Heart left ventricle (tissue), 16 donors: ENCODE measurements around the gene A3GALT2. TPM values are rescaled to one million over a fixed set of nuclear protein-coding genes. Genes with fewer than 3 reads are reported as not detected.

Experiments
- ATAC-seq, 4 donors: fragments of 200-7000 bp; cut with Tn5 transposase; one replicate each; pipeline ENCODE4 v1.9.1; 2020 to 2022; ENCODE audit warnings: moderate library complexity in 4 of 4, mild to moderate bottlenecking in 3 of 4, moderate number of reproducible peaks in 1 of 4
- DNase-seq, 5 donors: peaks; one replicate each; pipeline ENCODE4 v3.0.0-alpha.2; 2020
- H3K27ac ChIP-seq, 12 donors: fragments of 200-600 bp; sonication (generic) in 4 of 12; one replicate each; pipeline versions ENCODE4 v1.5.0 to v1.8.0; 2016 to 2022; ENCODE audit warnings: mild to moderate bottlenecking in 2 of 12
- H3K27me3 ChIP-seq, 9 donors: fragments of 200-600 bp; sonication (generic) in 2 of 9; one replicate each; pipeline versions ENCODE4 v1.5.1 to v1.8.0; 2016 to 2022; ENCODE audit warnings: mild to moderate bottlenecking in 3 of 9
- H3K36me3 ChIP-seq, 9 donors: fragments of 200-600 bp; sonication (generic) in 2 of 9; one replicate each; pipeline versions ENCODE4 v1.5.0 to v1.8.0; 2018 to 2022; ENCODE audit warnings: mild to moderate bottlenecking in 2 of 9
- H3K4me1 ChIP-seq, 12 donors: fragments of 200-600 bp; sonication (generic) in 4 of 12; one replicate each; pipeline versions ENCODE4 v1.5.0 to v1.8.0; 2016 to 2022; ENCODE audit warnings: mild to moderate bottlenecking in 3 of 12
- H3K4me3 ChIP-seq, 12 donors: fragments of 200-600 bp; sonication (generic) in 4 of 12; one replicate each; pipeline versions ENCODE4 v1.5.0 to v1.8.0; 2017 to 2022; ENCODE audit warnings: mild to moderate bottlenecking in 9 of 12, moderate library complexity in 4 of 12
- H3K9me3 ChIP-seq, 12 donors: fragments of 200-600 bp; sonication (generic) in 4 of 12; one replicate each; pipeline versions ENCODE4 v1.5.0 to v1.8.0; 2016 to 2022; ENCODE audit warnings: mild to moderate bottlenecking in 1 of 12
- POLR2A ChIP-seq, 2 donors: fragments of 450-650 bp; IDR thresholded peaks; one replicate each; pipeline ENCODE4 v1.6.1; 2017; ENCODE audit warnings: antibody characterized with exemption in 2 of 2, mild to moderate bottlenecking in 2 of 2, moderate library complexity in 2 of 2
- WGBS, 4 donors: extraction: QIAGEN DNeasy Blood & Tissue Kit in 2 of 4; methylation state at CpG; one replicate each; pipeline versions ENCODE4 v1.1.5 to v1.1.7; 2013 to 2018; 5-methylcytosine and 5-hydroxymethylcytosine counted together
- intact Hi-C, 10 donors: fragments of 100-400 bp; cut with DNase I; formaldehyde crosslinking; loops; one replicate each; pipeline versions ENCODE4 v1.11.1 to v1.14.2; 2022
- polyA plus RNA-seq, 2 donors: library from polyadenylated mRNA; stranded (reverse); fragments of 200-250 nt; gene quantifications; one replicate each; pipeline ENCODE4 v1.2.3, GENCODE V29; 2013
- total RNA-seq, 9 donors: library from RNA; depleted of rRNA in 2 of 9; stranded (reverse); fragments of >200 nt in 2 of 9; fragmentation: NEBNext Ultra II Directional in 3 of 9; extraction: Animal tissue kit (Norgen Biotek cat#: 25700) in 3 of 9; gene quantifications; one replicate each; pipeline versions ENCODE4 v1.1.0 to v1.2.4, GENCODE V29; 2016 to 2023
- TF ChIP-seq, protein P1 (sequence below), 12 donors: fragments of 200-600 bp; sonication (generic) in 4 of 12; IDR thresholded peaks; one replicate each; pipeline versions ENCODE4 v1.5.0 to v1.8.0; 2018 to 2022; ENCODE audit warnings: antibody characterized with exemption in 12 of 12, mild to moderate bottlenecking in 5 of 12
- donor health status: ischemic (EF 13 %, LVEDD 7.1; RV severe dilation, severe dysfunction).
- donor health status: healthy with polysubstance abuse.
- donor health status: DM: no; HTN: yes; CAD: no.
- donor health status: DM: no; HTN: no; CAD: no.
- donor health status: ischemic (EF 25% LVEDD 6.9; RV normal size, moderate dysfunction).
- donor health status: ischemic (EF 25% LVEDD 5.7; RV mildly dilated, moderate dysfunction).
- donor health status: healthy.
- donor health status: DM: yes; HTN: yes; CAD: no.
- donor health status: ischemic (EF 35%, LVEDD 5.7; RV mildly dilated, moderate dysfunction).
- donor health status: nonischemic (EF 11% LVEDD 7.7; RV severe dilation, severe dysfunction).
- donor health status: DM: yes; HTN: yes; CAD: no.
- donor health status: PGD.
- donor health status: ischemic (EF 29% LVEDD 5.4; RV normal size, mild dysfunction).
- donor health status: nonischemic (EF 23%, LVEDD 6.1; RV moderate dilation, normal function).

A3GALT2 gene
- total and polyA plus RNA-seq, 11 donors: 0.40 TPM; not detected in 10

DNA sequence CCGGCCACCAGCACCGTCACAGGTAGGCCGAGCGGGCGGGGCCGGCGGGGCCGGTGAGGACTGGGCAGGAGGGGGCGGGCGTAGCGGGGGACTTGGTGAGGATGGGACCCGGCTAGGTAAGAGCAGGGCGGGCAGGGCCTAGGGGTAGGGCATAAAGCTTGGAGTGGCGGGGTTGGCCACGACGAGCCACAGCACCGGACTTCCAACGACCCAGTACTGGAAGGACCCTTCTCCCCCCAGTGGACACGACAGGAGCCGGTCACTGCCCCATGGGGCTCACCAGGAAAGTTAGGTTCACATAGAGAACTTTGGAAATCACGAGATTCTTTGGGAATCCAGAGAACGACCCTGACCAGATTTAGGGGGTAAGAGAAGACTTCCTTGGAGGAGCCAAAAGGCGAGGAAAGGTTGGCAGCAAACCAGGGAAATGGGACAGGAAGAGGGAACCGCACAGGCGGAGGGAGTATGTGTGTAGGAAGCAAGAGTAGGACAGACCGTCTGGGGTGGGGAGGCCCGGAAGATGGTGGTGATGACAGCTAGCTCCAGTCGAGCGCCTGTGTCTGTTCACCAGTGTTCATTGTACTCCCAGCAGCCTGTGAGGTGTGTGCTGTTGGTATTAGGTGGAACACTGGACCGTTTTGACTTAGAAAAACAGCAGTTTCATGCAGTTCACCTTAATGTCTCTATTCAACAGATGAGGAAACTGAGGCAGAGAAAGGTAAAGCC is 44.2 kb downstream of the A3GALT2 start:
- Histone ChIP-seq H3K4me1 (peaks cover 0 to 23% (median 10%) of the 10 kb centered on the region in 12 donors), H3K36me3 (peaks cover 0 to 66% (median 57%) of the 10 kb centered on the region in 9 donors), H3K9me3 (no peaks in the 10 kb centered on the region), H3K4me3 (no peak overlapping the region), H3K27me3 (no peaks in the 10 kb centered on the region), H3K27ac (no peak overlapping the region)
- TF ChIP-seq, protein P1, sequence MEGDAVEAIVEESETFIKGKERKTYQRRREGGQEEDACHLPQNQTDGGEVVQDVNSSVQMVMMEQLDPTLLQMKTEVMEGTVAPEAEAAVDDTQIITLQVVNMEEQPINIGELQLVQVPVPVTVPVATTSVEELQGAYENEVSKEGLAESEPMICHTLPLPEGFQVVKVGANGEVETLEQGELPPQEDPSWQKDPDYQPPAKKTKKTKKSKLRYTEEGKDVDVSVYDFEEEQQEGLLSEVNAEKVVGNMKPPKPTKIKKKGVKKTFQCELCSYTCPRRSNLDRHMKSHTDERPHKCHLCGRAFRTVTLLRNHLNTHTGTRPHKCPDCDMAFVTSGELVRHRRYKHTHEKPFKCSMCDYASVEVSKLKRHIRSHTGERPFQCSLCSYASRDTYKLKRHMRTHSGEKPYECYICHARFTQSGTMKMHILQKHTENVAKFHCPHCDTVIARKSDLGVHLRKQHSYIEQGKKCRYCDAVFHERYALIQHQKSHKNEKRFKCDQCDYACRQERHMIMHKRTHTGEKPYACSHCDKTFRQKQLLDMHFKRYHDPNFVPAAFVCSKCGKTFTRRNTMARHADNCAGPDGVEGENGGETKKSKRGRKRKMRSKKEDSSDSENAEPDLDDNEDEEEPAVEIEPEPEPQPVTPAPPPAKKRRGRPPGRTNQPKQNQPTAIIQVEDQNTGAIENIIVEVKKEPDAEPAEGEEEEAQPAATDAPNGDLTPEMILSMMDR (IDR thresholded peaks at IDR 0.05): no peak
- TF ChIP-seq POLR2A (IDR thresholded peaks at IDR 0.05): no peak
- intact Hi-C loops: no loop called here
- WGBS, 4 donors: 69 to 83% (median 79%) methylated on average over 19 to 30 of the region's 30 CpGs
- peak in 1 of 5 donors; percentile 44 for DNase-seq
- no peak for ATAC-seq

DNA sequence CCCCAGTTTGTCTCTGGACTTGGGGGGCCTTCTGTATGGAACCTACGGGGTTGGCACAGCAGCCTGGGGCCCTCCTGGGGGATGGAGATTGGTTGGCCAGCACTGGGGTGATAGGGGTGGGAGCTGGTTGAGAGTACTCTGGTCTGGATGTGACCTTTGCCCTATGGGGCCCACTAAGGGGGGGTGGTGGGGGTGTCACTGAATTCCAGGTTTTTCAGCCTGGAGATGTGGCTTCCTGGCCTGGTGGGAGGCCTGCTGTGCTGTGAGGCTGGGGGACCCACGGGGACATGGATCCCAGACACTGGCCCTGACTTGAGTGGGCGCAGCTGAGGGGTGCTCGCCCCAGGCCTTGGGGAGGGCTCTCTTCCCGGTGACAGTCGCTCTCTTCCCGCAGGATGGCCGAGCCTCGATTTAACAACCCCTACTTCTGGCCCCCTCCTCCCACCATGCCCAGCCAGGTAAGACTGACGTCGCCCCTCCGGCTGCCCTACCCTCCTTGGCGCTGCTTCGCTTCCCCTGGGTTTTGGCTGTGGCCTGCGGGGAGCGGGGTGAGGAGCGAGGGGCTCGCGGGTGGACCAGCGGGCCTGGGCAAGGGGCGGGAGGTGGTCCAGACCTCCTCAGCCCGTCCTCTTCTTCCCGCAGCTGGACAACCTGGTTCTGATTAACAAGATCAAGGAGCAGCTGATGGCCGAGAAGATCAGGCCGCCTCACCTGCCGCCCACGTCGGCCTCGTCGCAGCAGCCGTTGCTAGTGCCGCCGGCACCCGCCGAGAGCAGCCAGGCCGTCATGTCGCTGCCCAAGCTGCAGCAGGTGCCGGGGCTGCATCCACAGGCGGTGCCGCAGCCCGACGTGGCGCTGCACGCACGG is 45.0 kb downstream of the A3GALT2 start:
- Histone ChIP-seq H3K27me3 (no peaks in the 10 kb centered on the region), H3K4me1 (peaks cover 0 to 30% (median 14%) of the 10 kb centered on the region in 12 donors), H3K4me3 (no peak overlapping the region), H3K9me3 (no peaks in the 10 kb centered on the region), H3K27ac (no peak overlapping the region), H3K36me3 (peaks cover 0 to 62% (median 49%) of the 10 kb centered on the region in 9 donors)
- DNase-seq (peak in 1 of 5 donors; percentile 53), ATAC-seq (no peak)
- WGBS, 4 donors: 91 to 97% (median 96%) methylated on average over 22 to 45 of the region's 45 CpGs
- intact Hi-C loops: no loop called here
- no peak for TF ChIP-seq POLR2A (IDR thresholded peaks at IDR 0.05)
- TF ChIP-seq, protein P1 (IDR thresholded peaks at IDR 0.05): no peak

DNA sequence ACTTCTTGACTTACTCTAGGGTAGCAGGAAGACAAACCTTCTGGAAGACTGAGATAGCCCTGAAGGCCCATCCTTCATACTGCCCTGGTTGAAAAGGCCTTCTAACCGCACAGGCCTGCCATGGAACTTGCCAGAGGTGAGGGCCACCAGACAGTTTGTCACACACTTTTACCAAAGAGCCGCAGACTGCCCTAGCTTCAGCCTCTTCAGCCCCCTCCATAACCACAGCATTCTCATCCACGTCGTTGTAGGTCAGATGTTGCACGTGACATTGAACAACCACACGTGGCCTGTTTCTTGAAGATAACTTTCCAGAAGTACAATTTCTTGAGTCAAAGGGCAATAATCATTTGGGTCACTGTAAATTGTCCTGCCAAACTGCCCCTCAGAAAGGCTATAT is 45.7 kb downstream of the A3GALT2 start:
- ATAC-seq (no peak), DNase-seq (peak in 1 of 5 donors; percentile 5)
- Histone ChIP-seq H3K4me3 (no peak overlapping the region), H3K27ac (no peak overlapping the region), H3K27me3 (no peaks in the 10 kb centered on the region), H3K36me3 (peaks cover 0 to 62% (median 41%) of the 10 kb centered on the region in 9 donors), H3K4me1 (peaks cover 0 to 36% (median 17%) of the 10 kb centered on the region in 12 donors), H3K9me3 (no peaks in the 10 kb centered on the region)
- intact Hi-C loops: no loop called here
- no peak for TF ChIP-seq POLR2A (IDR thresholded peaks at IDR 0.05)
- TF ChIP-seq, protein P1 (IDR thresholded peaks at IDR 0.05): no peak
- 77 to 86% (median 83%) methylated on average over 6 of the region's 6 CpGs for WGBS, 4 donors

DNA sequence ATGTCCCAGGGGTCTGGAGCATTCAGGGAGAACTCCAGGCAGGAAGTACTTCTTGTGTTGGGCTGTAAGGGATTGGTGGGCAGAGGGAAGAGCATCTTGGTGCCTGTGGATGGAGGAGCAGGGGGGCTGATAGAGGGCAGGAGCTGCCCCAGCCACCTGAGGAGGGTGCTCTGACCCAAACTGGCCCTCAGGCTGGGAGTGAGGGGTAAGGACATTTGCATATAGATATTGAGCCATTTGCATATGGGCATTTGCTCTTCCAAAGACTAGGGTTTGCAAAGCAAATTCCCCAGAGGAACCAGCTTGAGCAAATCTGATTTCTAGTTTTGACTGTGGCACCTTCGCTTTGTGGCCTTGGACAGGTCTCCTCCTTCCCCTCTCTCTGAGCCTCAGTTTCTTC is 46.5 kb downstream of the A3GALT2 start:
- intact Hi-C loops: no loop called here
- Histone ChIP-seq H3K4me3 (no peak overlapping the region), H3K27ac (no peak overlapping the region), H3K36me3 (peaks cover 0 to 60% (median 39%) of the 10 kb centered on the region in 9 donors), H3K4me1 (peaks cover 0 to 44% (median 23%) of the 10 kb centered on the region in 12 donors), H3K9me3 (no peaks in the 10 kb centered on the region), H3K27me3 (no peaks in the 10 kb centered on the region)
- no peak for TF ChIP-seq POLR2A (IDR thresholded peaks at IDR 0.05)
- TF ChIP-seq, protein P1 (IDR thresholded peaks at IDR 0.05): no peak
- no peak for DNase-seq
- ATAC-seq: peak in 1 of 4 donors; percentile 6
- 89 to 95% (median 94%) methylated on average over 1 of the region's 1 CpG for WGBS, 4 donors
